Measurements from ENCODE around the gene CYGB. TPM values are rescaled to one million over a fixed set of nuclear protein-coding genes. Genes with fewer than 3 reads are reported as not detected.

The CYGB gene
- polyA plus RNA-seq, 3 donors, result not detected

DNA sequence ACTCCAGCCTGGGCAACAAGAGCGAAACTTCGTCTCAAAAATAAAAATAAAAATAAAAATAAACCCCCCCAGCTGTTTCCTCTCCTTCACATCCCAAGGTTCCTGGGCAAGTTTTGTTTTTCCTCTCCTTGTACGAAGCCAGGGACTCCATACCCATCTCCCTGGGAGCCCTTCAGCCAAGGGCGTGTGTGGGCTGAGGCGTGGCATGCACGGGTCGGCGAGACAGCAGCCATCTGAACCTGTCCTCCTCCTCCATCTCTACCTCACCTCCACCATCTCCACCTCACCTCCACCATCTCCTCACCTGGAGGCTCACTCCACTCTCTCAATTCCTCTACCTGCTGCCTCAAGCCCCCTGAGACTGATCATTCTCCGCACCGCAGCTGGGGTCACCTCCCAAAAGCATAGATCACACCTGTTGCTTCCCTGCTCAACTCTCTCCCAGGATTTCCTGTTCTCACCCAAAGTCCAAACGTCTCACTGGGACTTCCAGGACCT, 53.2 kb downstream of the CYGB start:
- TF ChIP-seq, protein P1, sequence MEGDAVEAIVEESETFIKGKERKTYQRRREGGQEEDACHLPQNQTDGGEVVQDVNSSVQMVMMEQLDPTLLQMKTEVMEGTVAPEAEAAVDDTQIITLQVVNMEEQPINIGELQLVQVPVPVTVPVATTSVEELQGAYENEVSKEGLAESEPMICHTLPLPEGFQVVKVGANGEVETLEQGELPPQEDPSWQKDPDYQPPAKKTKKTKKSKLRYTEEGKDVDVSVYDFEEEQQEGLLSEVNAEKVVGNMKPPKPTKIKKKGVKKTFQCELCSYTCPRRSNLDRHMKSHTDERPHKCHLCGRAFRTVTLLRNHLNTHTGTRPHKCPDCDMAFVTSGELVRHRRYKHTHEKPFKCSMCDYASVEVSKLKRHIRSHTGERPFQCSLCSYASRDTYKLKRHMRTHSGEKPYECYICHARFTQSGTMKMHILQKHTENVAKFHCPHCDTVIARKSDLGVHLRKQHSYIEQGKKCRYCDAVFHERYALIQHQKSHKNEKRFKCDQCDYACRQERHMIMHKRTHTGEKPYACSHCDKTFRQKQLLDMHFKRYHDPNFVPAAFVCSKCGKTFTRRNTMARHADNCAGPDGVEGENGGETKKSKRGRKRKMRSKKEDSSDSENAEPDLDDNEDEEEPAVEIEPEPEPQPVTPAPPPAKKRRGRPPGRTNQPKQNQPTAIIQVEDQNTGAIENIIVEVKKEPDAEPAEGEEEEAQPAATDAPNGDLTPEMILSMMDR (IDR thresholded peaks at IDR 0.05), result no peak
- H3K4me2 ChIP-seq (replicated peaks; ENCODE audit: extremely low read depth, low read length, poor library complexity, severe bottlenecking), result peak overlapping the region; percentile 24
- peak overlapping the region; percentile 56 for H3K9ac ChIP-seq (ENCODE audit: insufficient read depth, low read length, poor library complexity, severe bottlenecking)
- H3K27ac ChIP-seq (ENCODE audit: low read depth in 1 of 2, low read length in 2 of 2), result peak overlapping the region; percentile 84 to 89
- H4K20me1 ChIP-seq (ENCODE audit: insufficient read depth, low read length), result no peaks in the 10 kb centered on the region
- H3K27me3 ChIP-seq (ENCODE audit: control insufficient read depth in 2 of 2, insufficient read depth in 2 of 2, low read length in 2 of 2), result no peaks in the 10 kb centered on the region
- peaks cover 11 to 23% of the 10 kb centered on the region in 2 donors for H3K36me3 ChIP-seq (replicated peaks in 1 of 2; ENCODE audit: control insufficient read depth in 1 of 2, insufficient read depth in 2 of 2, low read length in 2 of 2)
- H3K9me3 ChIP-seq (replicated peaks in 1 of 2; ENCODE audit: control insufficient read depth in 1 of 2, insufficient read depth in 1 of 2, low read length in 2 of 2), result no peaks in the 10 kb centered on the region
- H3K4me3 Mint-ChIP-seq, result peak overlapping the region in 1 of 2 donors; percentile 52
- DNase-seq, result no peak
- H3K4me1 ChIP-seq (ENCODE audit: control insufficient read depth in 1 of 2, insufficient read depth in 2 of 2, low read length in 2 of 2), result peaks cover 81 to 90% of the 10 kb centered on the region in 2 donors
- H3K79me2 ChIP-seq (ENCODE audit: insufficient read depth, low read length), result peaks cover 17% of the 10 kb centered on the region
- 74% methylated on average over 8 of the region's 11 CpGs for WGBS (ENCODE audit: insufficient coverage)
- H3K27ac Mint-ChIP-seq, result peak overlapping the region; percentile 94 to 98 (median 97)
- H3K4me3 ChIP-seq (replicated peaks in 1 of 3; ENCODE audit: low read depth in 2 of 3, low read length in 3 of 3), result peak overlapping the region in 1 of 3 experiments; percentile 21
- H3K9me3 Mint-ChIP-seq, result peaks cover 0 to 2% (median 0%) of the 10 kb centered on the region in 7 donors
- H3K4me1 Mint-ChIP-seq, result peaks cover 76% of the 10 kb centered on the region
- intact Hi-C loops (cut with micrococcal nuclease), result loop anchor here in 1 of 2 donors (1.0 kb wide), 1 partner anchor 9 kb away; no protein-coding TSS in a partner anchor
- H3K27me3 Mint-ChIP-seq (ENCODE audit: low read depth in 3 of 3), result peaks cover 0 to 5% (median 3%) of the 10 kb centered on the region in 3 donors
- H3K36me3 Mint-ChIP-seq, result peaks cover 39 to 57% of the 10 kb centered on the region in 2 donors
- H2AFZ ChIP-seq (ENCODE audit: insufficient read depth, low read depth, low read length, poor library complexity, severe bottlenecking), result no peak overlapping the region

DNA sequence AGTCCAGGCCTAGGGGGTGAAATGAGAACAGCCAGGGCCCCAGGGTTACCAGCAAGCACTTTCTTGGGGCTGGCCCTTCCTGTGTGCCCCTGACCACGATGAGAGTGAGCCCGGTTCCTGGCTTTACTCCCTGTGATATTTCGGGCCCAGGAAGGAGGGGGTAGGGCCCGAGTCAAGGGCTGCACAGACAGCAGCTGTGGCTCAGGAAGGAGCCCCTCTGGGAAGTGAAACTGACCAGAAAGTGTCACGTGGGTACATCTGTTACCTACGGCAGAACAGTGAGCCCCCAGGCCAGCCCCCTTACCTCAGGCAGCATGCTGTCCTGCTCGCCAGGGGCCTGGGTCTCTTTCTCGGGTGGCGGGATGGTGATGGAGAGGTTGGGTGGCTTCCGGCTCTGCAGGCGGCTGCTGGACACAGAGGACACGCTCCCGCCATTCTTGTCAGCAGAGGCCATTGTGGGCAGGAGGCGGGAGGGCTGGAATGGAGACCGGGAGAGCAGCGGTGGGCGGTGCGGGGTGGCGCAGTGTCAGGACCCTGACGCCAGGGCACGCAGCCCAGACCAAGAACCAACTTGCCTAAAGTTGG, 56.3 kb downstream of the CYGB start:
- H3K4me3 ChIP-seq (replicated peaks in 1 of 3; ENCODE audit: low read depth in 2 of 3, low read length in 3 of 3), result peak overlapping the region in 1 of 3 experiments; percentile 49
- 21% methylated on average over 14 of the region's 21 CpGs for WGBS (ENCODE audit: insufficient coverage)
- H2AFZ ChIP-seq (ENCODE audit: insufficient read depth, low read depth, low read length, poor library complexity, severe bottlenecking), result peak overlapping the region; percentile 30
- peaks cover 69 to 70% of the 10 kb centered on the region in 2 donors for H3K4me1 ChIP-seq (ENCODE audit: control insufficient read depth in 1 of 2, insufficient read depth in 2 of 2, low read length in 2 of 2)
- no peaks in the 10 kb centered on the region for H3K27me3 ChIP-seq (ENCODE audit: control insufficient read depth in 2 of 2, insufficient read depth in 2 of 2, low read length in 2 of 2)
- Mint-ChIP-seq H3K27me3 (ENCODE audit: low read depth in 3 of 3) (peaks cover 0 to 6% (median 3%) of the 10 kb centered on the region in 3 donors), H3K4me1 (peaks cover 62% of the 10 kb centered on the region), H3K27ac (peak overlapping the region; percentile 79 to 98 (median 88)), H3K4me3 (peak overlapping the region; percentile 24 to 61), H3K36me3 (peaks cover 59 to 66% of the 10 kb centered on the region in 2 donors), H3K9me3 (peaks cover 0 to 2% (median 0%) of the 10 kb centered on the region in 7 donors)
- peaks cover 8% of the 10 kb centered on the region for H3K79me2 ChIP-seq (ENCODE audit: insufficient read depth, low read length)
- H4K20me1 ChIP-seq (ENCODE audit: insufficient read depth, low read length), result no peaks in the 10 kb centered on the region
- H3K9me3 ChIP-seq (replicated peaks in 1 of 2; ENCODE audit: control insufficient read depth in 1 of 2, insufficient read depth in 1 of 2, low read length in 2 of 2), result no peaks in the 10 kb centered on the region
- DNase-seq, result peak in 2 of 3 donors; percentile 57
- peak overlapping the region; percentile 60 for H3K4me2 ChIP-seq (replicated peaks; ENCODE audit: extremely low read depth, low read length, poor library complexity, severe bottlenecking)
- H3K9ac ChIP-seq (ENCODE audit: insufficient read depth, low read length, poor library complexity, severe bottlenecking), result peak overlapping the region; percentile 51
- H3K36me3 ChIP-seq (replicated peaks in 1 of 2; ENCODE audit: control insufficient read depth in 1 of 2, insufficient read depth in 2 of 2, low read length in 2 of 2), result peaks cover 34 to 45% of the 10 kb centered on the region in 2 donors
- intact Hi-C loops (cut with micrococcal nuclease), result loop anchor here in 1 of 2 donors (2.0 kb wide), 1 partner anchor 14 kb away; the partner anchor contains the start of gene AANAT
- TF ChIP-seq, protein P1 (IDR thresholded peaks at IDR 0.05), result no peak
- peak overlapping the region; percentile 65 to 80 for H3K27ac ChIP-seq (ENCODE audit: low read depth in 1 of 2, low read length in 2 of 2)
